Natural killer cell treated with Interleukin-12 subunit alpha and Interleukin-12 subunit beta and Interleukin-15 and Interleukin-18, amount 100 ng/mL, for 72 hours (primary cell): Measurements from ENCODE around the gene SFXN3. TPM values are rescaled to one million over a fixed set of nuclear protein-coding genes. Genes with fewer than 3 reads are reported as not detected.
A peak's percentile ranks its signal among the peaks of the same experiment; 100 is the strongest.

Experiments
- ATAC-seq, 2 donors: fragments of 150-1000 bp; cut with Tn5 transposase in 1 of 2; sonication (Bioruptor Pico), chemical (Tn5 transposase) in 1 of 2; 2 replicates each; pipeline ENCODE4 v1.10.0; 2021
- DNase-seq: peaks from one replicate; pipeline ENCODE4 v3.0.0; 2022; ENCODE audit warnings: low spot score
- H3K27ac Mint-ChIP-seq, 2 donors: 1 replicate in 1 of 2; 2 replicates in 1 of 2; pipeline ENCODE4 v1.8.0; 2022; ENCODE audit warnings: mixed read lengths in 2 of 2, mild to moderate bottlenecking in 1 of 2, moderate library complexity in 1 of 2
- H3K27me3 Mint-ChIP-seq, 2 donors: 1 replicate in 1 of 2; 2 replicates in 1 of 2; pipeline ENCODE4 v1.8.0; 2022; ENCODE audit warnings: mixed read lengths in 2 of 2
- H3K36me3 Mint-ChIP-seq: one replicate; pipeline ENCODE4 v1.8.0; 2022; ENCODE audit warnings: mixed read lengths
- H3K4me1 Mint-ChIP-seq, 2 donors: 1 replicate in 1 of 2; 2 replicates in 1 of 2; pipeline ENCODE4 v1.8.0; 2022; ENCODE audit warnings: low read depth in 2 of 2, mixed read lengths in 2 of 2, mild to moderate bottlenecking in 1 of 2
- H3K4me3 Mint-ChIP-seq: one replicate; pipeline ENCODE4 v1.8.0; 2022; ENCODE audit warnings: mixed read lengths
- H3K9me3 Mint-ChIP-seq: 2 replicates; pipeline ENCODE4 v1.8.0; 2022; ENCODE audit warnings: mixed read lengths
- total RNA-seq, 2 donors: library from RNA; stranded (reverse); gene quantifications; one replicate each; pipeline ENCODE4 v1.2.3, GENCODE V29; 2022

SFXN3 gene, protein sequence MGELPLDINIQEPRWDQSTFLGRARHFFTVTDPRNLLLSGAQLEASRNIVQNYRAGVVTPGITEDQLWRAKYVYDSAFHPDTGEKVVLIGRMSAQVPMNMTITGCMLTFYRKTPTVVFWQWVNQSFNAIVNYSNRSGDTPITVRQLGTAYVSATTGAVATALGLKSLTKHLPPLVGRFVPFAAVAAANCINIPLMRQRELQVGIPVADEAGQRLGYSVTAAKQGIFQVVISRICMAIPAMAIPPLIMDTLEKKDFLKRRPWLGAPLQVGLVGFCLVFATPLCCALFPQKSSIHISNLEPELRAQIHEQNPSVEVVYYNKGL
- 10 to 100 TPM; 12.5 to 21.1 TPM for total RNA-seq

- Mint-ChIP-seq H3K4me1 (peaks cover 15 to 22% of the 10 kb centered on the region in 2 donors), H3K27me3 (peaks cover 0 to 2% of the 10 kb centered on the region in 2 donors), H3K9me3 (no peaks in the 10 kb centered on the region), H3K4me3 (peak within 1 kb of the TSS; percentile 93), H3K27ac (peak within 1 kb of the TSS; percentile 61 to 80), H3K36me3 (no peaks in the 10 kb centered on the region)
- peak; percentile 93 to 95 for ATAC-seq
- DNase-seq = peak; percentile 98
These were observed at the start of gene SFXN3, which contains the start of gene PDZD7 for GRCh38 chr10:101031128-101031795. Gene SFXN3 (plus strand): TSS chr10:101031234. CDS start chr10:101034695, 3,461 bp downstream. Gene PDZD7 (minus strand): TSS chr10:101031129. CDS start chr10:101030219, 910 bp downstream.

DNA sequence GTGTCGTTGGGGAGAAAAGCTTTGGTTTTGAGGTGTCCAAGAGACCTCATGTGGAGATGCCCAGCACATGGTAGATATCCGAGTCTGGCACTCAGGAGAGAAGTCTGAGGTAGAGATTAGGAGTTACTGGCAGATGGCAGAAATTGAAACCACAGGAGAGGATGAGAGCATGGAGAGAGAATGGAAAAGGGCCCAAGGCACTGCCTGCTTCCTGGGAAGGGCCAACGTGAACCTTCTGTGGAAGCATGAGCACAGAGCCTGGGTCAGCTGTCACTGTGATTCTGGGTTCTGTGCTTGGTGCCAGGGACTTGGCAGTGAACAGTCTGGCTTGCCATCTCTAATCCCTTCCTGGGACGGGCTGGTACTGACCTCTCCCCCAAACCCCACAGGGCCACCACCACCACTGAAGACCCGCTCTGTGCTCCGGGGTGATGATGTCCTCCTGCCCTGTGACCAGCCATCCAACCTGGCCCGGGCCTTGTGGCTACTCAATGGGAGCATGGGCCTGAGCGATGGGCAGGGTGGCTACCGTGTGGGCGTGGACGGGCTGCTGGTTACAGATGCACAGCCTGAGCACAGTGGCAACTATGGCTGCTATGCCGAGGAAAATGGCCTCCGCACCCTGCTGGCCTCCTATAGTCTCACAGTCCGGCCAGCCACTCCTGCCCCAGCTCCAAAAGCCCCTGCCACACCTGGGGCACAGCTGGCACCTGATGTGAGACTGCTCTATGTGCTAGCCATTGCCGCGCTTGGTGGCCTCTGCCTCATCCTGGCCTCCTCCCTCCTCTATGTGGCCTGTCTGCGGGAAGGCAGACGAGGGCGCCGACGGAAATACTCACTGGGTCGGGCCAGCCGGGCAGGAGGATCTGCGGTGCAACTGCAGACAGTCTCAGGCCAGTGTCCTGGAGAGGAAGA is 47.9 kb upstream of the SFXN3 start:
- H3K4me3 Mint-ChIP-seq = no peak overlapping the region

DNA sequence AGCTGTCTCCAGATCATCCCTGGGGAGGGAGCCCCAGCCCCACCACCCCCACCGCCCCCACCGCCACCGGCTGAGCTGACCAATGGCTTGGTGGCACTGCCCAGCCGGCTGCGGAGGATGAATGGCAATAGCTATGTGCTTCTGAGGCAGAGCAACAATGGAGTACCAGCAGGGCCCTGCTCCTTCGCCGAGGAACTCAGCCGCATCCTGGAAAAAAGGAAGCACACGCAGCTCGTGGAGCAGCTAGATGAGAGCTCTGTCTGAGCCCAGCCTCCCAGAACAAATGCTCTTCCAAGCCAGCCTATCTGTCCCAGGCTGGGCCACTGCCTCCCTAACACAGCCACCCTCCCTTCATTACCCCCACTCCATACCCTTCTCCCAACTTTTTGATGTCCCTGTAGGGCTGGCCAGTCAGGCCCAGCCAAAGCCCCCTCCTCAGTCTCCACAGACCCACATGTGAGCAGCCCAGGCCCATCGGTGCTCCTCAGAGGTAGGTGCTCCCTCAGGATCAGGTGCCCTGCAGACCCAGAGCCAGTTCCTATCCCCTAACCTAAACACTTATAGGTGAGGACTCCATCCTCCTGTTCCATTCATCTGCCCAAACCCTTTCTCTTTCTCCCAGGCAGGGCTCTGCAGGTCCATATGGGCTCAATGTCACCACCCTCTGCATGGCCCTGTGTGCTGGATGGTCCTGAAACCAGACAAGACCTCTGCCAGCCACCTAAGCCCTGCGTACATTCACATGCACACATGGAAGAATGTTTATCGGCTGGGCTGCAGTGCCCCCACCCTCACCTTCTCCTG is 47.0 kb upstream of the SFXN3 start:
- H3K9me3 Mint-ChIP-seq = no peaks in the 10 kb centered on the region
- H3K27me3 Mint-ChIP-seq = no peaks in the 10 kb centered on the region
- no peak overlapping the region for H3K4me3 Mint-ChIP-seq
- H3K4me1 Mint-ChIP-seq = peaks cover 13 to 22% of the 10 kb centered on the region in 2 donors
- DNase-seq (peak; percentile 47), ATAC-seq (no peak)
- peaks cover 7% of the 10 kb centered on the region for H3K36me3 Mint-ChIP-seq
- H3K27ac Mint-ChIP-seq = no peak overlapping the region

More for the DNA sequence above, 47.9 kb upstream of the SFXN3 start:
- Mint-ChIP-seq H3K36me3 (peaks cover 7% of the 10 kb centered on the region), H3K27ac (no peak overlapping the region), H3K27me3 (no peaks in the 10 kb centered on the region), H3K4me1 (peaks cover 13 to 22% of the 10 kb centered on the region in 2 donors), H3K9me3 (no peaks in the 10 kb centered on the region)
- peak; percentile 41 for DNase-seq
- no peak for ATAC-seq

GRCh38 chr10:100984672-100985177 is 46.3 kb upstream of the SFXN3 start:
- peak; percentile 8 for DNase-seq
- Mint-ChIP-seq H3K4me1 (peaks cover 13 to 22% of the 10 kb centered on the region in 2 donors), H3K27ac (no peak overlapping the region), H3K36me3 (peaks cover 7% of the 10 kb centered on the region), H3K9me3 (no peaks in the 10 kb centered on the region), H3K4me3 (no peak overlapping the region), H3K27me3 (no peaks in the 10 kb centered on the region)
- no peak for ATAC-seq

DNA sequence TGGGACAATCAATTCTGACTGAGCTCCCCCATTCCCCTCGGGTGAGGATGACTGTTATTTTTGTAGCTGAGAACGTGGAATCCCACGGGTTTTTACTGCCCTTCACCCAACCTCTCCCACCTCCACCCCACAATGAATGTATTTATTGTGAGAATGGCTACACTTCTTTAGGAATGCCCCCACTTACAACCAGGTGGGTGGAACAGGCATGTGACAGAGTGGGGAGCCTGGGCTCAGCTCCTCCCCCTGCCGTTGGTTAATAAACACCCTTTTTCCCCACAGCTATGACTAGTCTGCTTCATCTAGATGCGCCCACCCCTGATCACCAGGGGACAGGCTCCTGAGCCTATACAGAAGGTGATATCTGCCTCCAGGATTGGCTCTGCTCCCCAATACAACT is 45.7 kb upstream of the SFXN3 start:
- H3K9me3 Mint-ChIP-seq = no peaks in the 10 kb centered on the region
- H3K4me1 Mint-ChIP-seq = peaks cover 14 to 23% of the 10 kb centered on the region in 2 donors
- no peaks in the 10 kb centered on the region for H3K27me3 Mint-ChIP-seq
- no peak overlapping the region for H3K4me3 Mint-ChIP-seq
- DNase-seq = peak; percentile 5
- H3K27ac Mint-ChIP-seq = peak overlapping the region in 1 of 2 donors; percentile 65
- H3K36me3 Mint-ChIP-seq = peaks cover 8% of the 10 kb centered on the region
- no peak for ATAC-seq

DNA sequence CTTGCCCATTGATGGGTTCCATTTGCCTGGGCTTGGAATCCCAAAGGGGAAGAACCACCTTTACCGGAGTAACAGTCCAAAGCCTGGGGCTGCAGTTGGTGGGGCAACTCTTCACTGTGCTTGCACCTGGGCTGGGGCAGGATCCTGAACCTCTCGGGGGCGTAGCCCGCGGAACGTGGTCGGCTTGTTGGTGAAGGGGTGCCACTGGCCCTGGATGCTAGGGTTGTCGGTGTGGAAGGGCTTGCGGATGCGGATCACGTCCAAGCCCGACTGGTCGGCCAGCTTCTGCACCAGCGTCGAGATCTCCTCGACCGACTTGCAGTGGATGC is 44.4 kb upstream of the SFXN3 start:
- H3K27ac Mint-ChIP-seq = peak overlapping the region; percentile 83 to 87
- no peaks in the 10 kb centered on the region for H3K27me3 Mint-ChIP-seq
- peaks cover 19% of the 10 kb centered on the region for H3K36me3 Mint-ChIP-seq
- H3K4me1 Mint-ChIP-seq = peaks cover 19 to 27% of the 10 kb centered on the region in 2 donors
- ATAC-seq (no peak), DNase-seq (peak; percentile 55)
- peak overlapping the region; percentile 96 for H3K4me3 Mint-ChIP-seq
- H3K9me3 Mint-ChIP-seq = no peaks in the 10 kb centered on the region

- H3K36me3 Mint-ChIP-seq = peaks cover 19% of the 10 kb centered on the region
- H3K27me3 Mint-ChIP-seq = no peaks in the 10 kb centered on the region
- peak within 1 kb of the TSS; percentile 96 for H3K4me3 Mint-ChIP-seq
- H3K9me3 Mint-ChIP-seq = no peaks in the 10 kb centered on the region
- H3K4me1 Mint-ChIP-seq = peaks cover 19 to 27% of the 10 kb centered on the region in 2 donors
- peak within 1 kb of the TSS; percentile 83 to 87 for H3K27ac Mint-ChIP-seq
- ATAC-seq = peak; percentile 94 to 96
- peak; percentile 86 for DNase-seq
These were observed 43.9 kb upstream of the SFXN3 start, which contains the start of the genes MRPL43 and TWNK for GRCh38 chr10:100986952-100987684. Gene MRPL43 (minus strand): TSS chr10:100987497. CDS start chr10:100987443, 54 bp downstream. Gene TWNK (plus strand): TSS chr10:100987543. CDS start chr10:100988211, 668 bp downstream.

- no peaks in the 10 kb centered on the region for H3K27me3 Mint-ChIP-seq
- H3K27ac Mint-ChIP-seq = peak overlapping the region; percentile 83 to 87
- no peaks in the 10 kb centered on the region for H3K9me3 Mint-ChIP-seq
- peak in 1 of 2 donors; percentile 12 for ATAC-seq
- H3K4me1 Mint-ChIP-seq = peaks cover 19 to 27% of the 10 kb centered on the region in 2 donors
- no peak for DNase-seq
- peak overlapping the region; percentile 96 for H3K4me3 Mint-ChIP-seq
- peaks cover 19% of the 10 kb centered on the region for H3K36me3 Mint-ChIP-seq
These were observed 43.4 kb upstream of the SFXN3 start for GRCh38 chr10:100987685-100988049.

GRCh38 chr10:100988166-100988565 is 42.9 kb upstream of the SFXN3 start:
- Mint-ChIP-seq H3K36me3 (peaks cover 19% of the 10 kb centered on the region), H3K9me3 (no peaks in the 10 kb centered on the region), H3K27ac (peak overlapping the region; percentile 83 to 87), H3K4me1 (peaks cover 19 to 27% of the 10 kb centered on the region in 2 donors), H3K27me3 (no peaks in the 10 kb centered on the region), H3K4me3 (peak overlapping the region; percentile 96)
- ATAC-seq = no peak
- DNase-seq = no peak

DNA sequence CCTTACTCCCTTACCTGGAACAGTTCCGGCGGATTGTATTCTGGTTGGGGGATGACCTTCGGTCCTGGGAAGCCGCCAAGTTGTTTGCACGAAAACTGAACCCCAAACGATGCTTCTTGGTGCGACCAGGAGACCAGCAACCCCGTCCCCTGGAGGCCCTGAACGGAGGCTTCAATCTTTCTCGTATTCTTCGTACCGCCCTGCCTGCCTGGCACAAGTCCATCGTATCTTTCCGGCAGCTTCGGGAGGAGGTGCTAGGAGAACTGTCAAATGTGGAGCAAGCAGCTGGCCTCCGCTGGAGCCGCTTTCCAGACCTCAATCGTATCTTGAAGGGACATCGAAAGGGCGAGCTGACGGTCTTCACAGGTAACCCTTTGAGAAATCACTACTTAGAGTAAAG is 41.9 kb upstream of the SFXN3 start:
- ATAC-seq (no peak), DNase-seq (no peak)
- no peaks in the 10 kb centered on the region for H3K9me3 Mint-ChIP-seq
- peaks cover 23% of the 10 kb centered on the region for H3K36me3 Mint-ChIP-seq
- H3K27ac Mint-ChIP-seq = no peak overlapping the region
- H3K4me1 Mint-ChIP-seq = peaks cover 19 to 27% of the 10 kb centered on the region in 2 donors
- H3K4me3 Mint-ChIP-seq = peak overlapping the region; percentile 9
- H3K27me3 Mint-ChIP-seq = no peaks in the 10 kb centered on the region

GRCh38 chr10:100993986-100994708 is 36.9 kb upstream of the SFXN3 start:
- H3K36me3 Mint-ChIP-seq = peaks cover 16% of the 10 kb centered on the region
- DNase-seq (no peak), ATAC-seq (no peak)
- H3K27me3 Mint-ChIP-seq = no peaks in the 10 kb centered on the region
- H3K9me3 Mint-ChIP-seq = no peaks in the 10 kb centered on the region
- no peak overlapping the region for H3K27ac Mint-ChIP-seq
- H3K4me3 Mint-ChIP-seq = no peak overlapping the region
- H3K4me1 Mint-ChIP-seq = peaks cover 17 to 28% of the 10 kb centered on the region in 2 donors
